Sigmoid colon (tissue), 7 donors: ENCODE measurements around the gene CIZ1. TPM values are rescaled to one million over a fixed set of nuclear protein-coding genes. Genes with fewer than 3 reads are reported as not detected.

Experiments used
- DNase-seq: peaks from one replicate; pipeline ENCODE4 v3.0.0-alpha.2; 2019
- H3K27ac ChIP-seq, 4 donors: fragments of 200-600 bp; sonication (generic); one replicate each; pipeline ENCODE4 v1.5.1; 2016 to 2019; ENCODE audit warnings: mild to moderate bottlenecking in 1 of 4
- H3K27me3 ChIP-seq, 3 donors: fragments of 200-600 bp; sonication (generic); one replicate each; pipeline ENCODE4 v1.5.1; 2019; ENCODE audit warnings: mild to moderate bottlenecking in 1 of 3
- H3K36me3 ChIP-seq, 4 donors: fragments of 200-600 bp; sonication (generic); one replicate each; pipeline ENCODE4 v1.5.1; 2016 to 2019
- H3K4me1 ChIP-seq, 4 donors: fragments of 200-600 bp; sonication (generic); one replicate each; pipeline ENCODE4 v1.5.1; 2017 to 2019
- H3K4me3 ChIP-seq, 4 donors: fragments of 200-600 bp; sonication (generic); one replicate each; pipeline ENCODE4 v1.5.1; 2017 to 2019; ENCODE audit warnings: mild to moderate bottlenecking in 2 of 4, moderate library complexity in 1 of 4
- H3K9me3 ChIP-seq, 4 donors: fragments of 200-600 bp in 3 of 4; sonication (generic) in 3 of 4; one replicate each; pipeline versions ENCODE4 v1.5.1 to v1.6.1; 2013 to 2019
- CTCF ChIP-seq, 4 experiments: fragments of 450-650 bp in 3 of 4; fragments of 200-600 bp in 1 of 4; IDR thresholded peaks; one replicate each; pipeline ENCODE4 v1.5.1; 2016 to 2019; ENCODE audit warnings: antibody characterized with exemption in 4 of 4, mild to moderate bottlenecking in 3 of 4, moderate library complexity in 2 of 4
- EP300 ChIP-seq, 4 donors: sonication (generic); formaldehyde crosslinking; IDR thresholded peaks; one replicate each; pipeline ENCODE4 v1.6.1; 2017; ENCODE audit warnings: antibody characterized with exemption in 4 of 4
- POLR2A ChIP-seq, 2 donors: fragments of 450-650 bp; IDR thresholded peaks; one replicate each; pipeline ENCODE4 v1.6.1; 2016; ENCODE audit warnings: antibody characterized with exemption in 2 of 2, mild to moderate bottlenecking in 2 of 2, moderate library complexity in 2 of 2
- POLR2AphosphoS5 ChIP-seq, 4 donors: sonication (generic); formaldehyde crosslinking; IDR thresholded peaks; one replicate each; pipeline ENCODE4 v1.6.1; 2017; ENCODE audit warnings: antibody characterized with exemption in 4 of 4
- WGBS, 2 donors: extraction: QIAGEN DNeasy Blood & Tissue Kit; methylation state at CpG; one replicate each; pipeline ENCODE4 v1.1.7; 2013; 5-methylcytosine and 5-hydroxymethylcytosine counted together
- intact Hi-C: fragments of 100-400 bp; cut with DNase I; formaldehyde crosslinking; loops from one replicate; pipeline ENCODE4 v1.15.1; 2023
- polyA plus RNA-seq, 3 donors: library from polyadenylated mRNA; stranded (reverse); fragments of 200-250 nt; gene quantifications; one replicate each; pipeline ENCODE4 v1.2.3, GENCODE V29; 2013
- total RNA-seq, 4 donors: library from RNA; depleted of rRNA; stranded (reverse); fragments of >200 nt; gene quantifications; one replicate each; pipeline ENCODE4 v1.1.0, GENCODE V29; 2016
- donor health status: healthy with polysubstance abuse.
- donor health status: Bipolar disorder and iron deficiency.
- donor health status: healthy.

Gene CIZ1
- total and polyA plus RNA-seq, 7 donors = 25.7 to 116 (median 60.2) TPM

GRCh38 chr9:128222026-128222425 lies 30.7 kb upstream of the CIZ1 start:
- H3K27ac ChIP-seq = no peak overlapping the region
- intact Hi-C loops = no loop called here
- WGBS, 2 donors = 90 to 91% methylated on average over 10 of the region's 10 CpGs
- H3K36me3 ChIP-seq = no peaks in the 10 kb centered on the region
- H3K4me1 ChIP-seq = peaks cover 0 to 14% (median 6%) of the 10 kb centered on the region in 4 donors
- no peak for DNase-seq
- no peak overlapping the region for H3K4me3 ChIP-seq
- no peaks in the 10 kb centered on the region for H3K9me3 ChIP-seq
- H3K27me3 ChIP-seq = no peaks in the 10 kb centered on the region
- TF ChIP-seq POLR2A (IDR thresholded peaks at IDR 0.05) = no peak
- no peak for TF ChIP-seq EP300 (IDR thresholded peaks at IDR 0.05)
- TF ChIP-seq POLR2AphosphoS5 (IDR thresholded peaks at IDR 0.05) = no peak
- TF ChIP-seq CTCF (IDR thresholded peaks at IDR 0.05) = no peak

GRCh38 chr9:128219831-128220230 lies 28.5 kb upstream of the CIZ1 start:
- no peak for TF ChIP-seq CTCF (IDR thresholded peaks at IDR 0.05)
- no peak for TF ChIP-seq EP300 (IDR thresholded peaks at IDR 0.05)
- TF ChIP-seq POLR2AphosphoS5 (IDR thresholded peaks at IDR 0.05) = no peak
- no peak for TF ChIP-seq POLR2A (IDR thresholded peaks at IDR 0.05)
- intact Hi-C loops = no loop called here

GRCh38 chr9:128218518-128219389 lies 27.4 kb upstream of the CIZ1 start:
- WGBS, 2 donors = 10 to 23% methylated on average over 47 of the region's 47 CpGs
- peak; percentile 97 for DNase-seq
- TF ChIP-seq CTCF (IDR thresholded peaks at IDR 0.05) (no peak), EP300 (IDR thresholded peaks at IDR 0.05) (no peak), POLR2A (IDR thresholded peaks at IDR 0.05) (no peak), POLR2AphosphoS5 (IDR thresholded peaks at IDR 0.05) (peak in 2 of 4 donors; percentile 18 to 27)
- Histone ChIP-seq H3K27me3 (no peaks in the 10 kb centered on the region), H3K36me3 (no peaks in the 10 kb centered on the region), H3K4me1 (peaks cover 0 to 14% (median 6%) of the 10 kb centered on the region in 4 donors), H3K9me3 (no peaks in the 10 kb centered on the region), H3K4me3 (peak overlapping the region; percentile 11 to 44 (median 36)), H3K27ac (peak overlapping the region in 3 of 4 donors; percentile 21 to 68 (median 44))
- intact Hi-C loops = no loop called here

More at GRCh38 chr9:128219831-128220230, 28.5 kb upstream of the CIZ1 start:
- no peak overlapping the region for H3K4me3 ChIP-seq
- no peak for DNase-seq
- H3K27me3 ChIP-seq = no peaks in the 10 kb centered on the region
- H3K9me3 ChIP-seq = no peaks in the 10 kb centered on the region
- WGBS, 2 donors = 89 to 92% methylated on average over 9 of the region's 9 CpGs
- no peak overlapping the region for H3K27ac ChIP-seq
- peaks cover 0 to 14% (median 6%) of the 10 kb centered on the region in 4 donors for H3K4me1 ChIP-seq
- H3K36me3 ChIP-seq = no peaks in the 10 kb centered on the region

GRCh38 chr9:128218172-128218517 lies 26.8 kb upstream of the CIZ1 start:
- Histone ChIP-seq H3K27me3 (no peaks in the 10 kb centered on the region), H3K36me3 (no peaks in the 10 kb centered on the region), H3K4me1 (peaks cover 0 to 14% (median 6%) of the 10 kb centered on the region in 4 donors), H3K4me3 (peak overlapping the region; percentile 11 to 44 (median 36)), H3K9me3 (no peaks in the 10 kb centered on the region), H3K27ac (peak overlapping the region in 3 of 4 donors; percentile 21 to 68 (median 44))
- intact Hi-C loops = no loop called here
- WGBS, 2 donors = 48 to 68% methylated on average over 11 of the region's 11 CpGs
- DNase-seq = no peak
- TF ChIP-seq POLR2AphosphoS5 (IDR thresholded peaks at IDR 0.05) = no peak
- TF ChIP-seq EP300 (IDR thresholded peaks at IDR 0.05) = no peak
- TF ChIP-seq CTCF (IDR thresholded peaks at IDR 0.05) = no peak
- TF ChIP-seq POLR2A (IDR thresholded peaks at IDR 0.05) = no peak
